ENCODE data around the gene GPR119. TPM values are rescaled to one million over a fixed set of nuclear protein-coding genes. Genes with fewer than 3 reads are reported as not detected.
"Not testable (repeated sequence)": the region's sequence is repeated elsewhere in the genome, so short reads cannot be mapped to it uniquely, and the experiment has no call there.

Gene GPR119
- total RNA-seq, 1 experiment from 2014 or later, result not detected

DNA sequence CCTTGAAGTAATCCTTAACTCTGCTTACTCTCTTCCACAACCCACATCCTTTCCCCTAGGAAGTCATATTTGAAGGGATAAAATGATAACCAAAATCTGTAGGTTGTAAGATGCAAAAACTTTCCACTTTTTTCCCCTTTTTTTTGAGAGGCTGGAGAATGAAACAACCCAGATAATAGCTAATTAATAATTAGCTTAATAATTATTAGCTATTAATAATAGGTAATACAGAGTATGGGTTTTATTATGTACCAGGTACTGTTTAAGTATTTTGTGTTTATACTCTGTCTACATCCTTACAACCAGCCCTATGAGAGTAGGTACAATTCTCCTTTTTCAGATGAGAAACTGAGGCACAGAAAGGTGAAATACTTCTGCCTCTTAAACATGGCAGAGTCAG lies 9.4 kb downstream of the GPR119 start:
- no peak overlapping the region for H3K4me2 ChIP-seq (ENCODE audit: low read length)
- DNase-seq (ENCODE audit: low read depth, low spot score) (no peak), ATAC-seq (no peak)
- RAD21 ChIA-PET (ENCODE audit: low non-redundant PET in 1 of 2, low total read pairs in 2 of 2, uncharacterized antibody in 2 of 2, unreplicated experiment in 2 of 2), result no interaction called here
- no peaks in the 10 kb centered on the region for H4K20me1 ChIP-seq (ENCODE audit: insufficient read depth)
- no peak overlapping the region for H3K27ac ChIP-seq (ENCODE audit: low read depth, low read length)
- no peak overlapping the region for H2AFZ ChIP-seq (ENCODE audit: low read depth, low read length, poor library complexity, severe bottlenecking)
- no peaks in the 10 kb centered on the region for H3K9me3 ChIP-seq (ENCODE audit: control insufficient read depth in 1 of 2, insufficient read depth in 1 of 2, low read depth in 1 of 2, low read length in 2 of 2)
- CTCF ChIA-PET, result no interaction called here
- no peaks in the 10 kb centered on the region for H3K4me1 ChIP-seq (ENCODE audit: control insufficient read depth in 1 of 2, insufficient read depth in 2 of 2, low read length in 2 of 2)
- H3K79me2 ChIP-seq (ENCODE audit: insufficient read depth, low read length), result no peaks in the 10 kb centered on the region
- no peak overlapping the region for H3K4me3 ChIP-seq (replicated peaks in 1 of 2; ENCODE audit: low read depth in 1 of 2, low read length in 2 of 2)
- POLR2A ChIA-PET, result no interaction called here
- H3K9ac ChIP-seq (ENCODE audit: low read length), result no peak overlapping the region
- H3K36me3 ChIP-seq (ENCODE audit: control insufficient read depth in 1 of 2, insufficient read depth in 2 of 2, low read length in 2 of 2), result no peaks in the 10 kb centered on the region
- no peaks in the 10 kb centered on the region for H3K9me2 ChIP-seq (ENCODE audit: insufficient read depth)
- TF ChIP-seq TCF7L2 (IDR thresholded peaks at IDR 0.05; ENCODE audit: borderline replicate concordance, extremely low read depth, insufficient read depth, insufficient read length) (no peak), FOSL1 (IDR thresholded peaks at IDR 0.05; ENCODE audit: low read depth) (no peak), YY1 (IDR thresholded peaks at IDR 0.05; ENCODE audit: extremely low read depth, insufficient replicate concordance, low read depth, low read length) (no peak), POLR2AphosphoS5 (IDR thresholded peaks at IDR 0.05; ENCODE audit: low read depth, low read length) (no peak), ELF1 (IDR thresholded peaks at IDR 0.05; ENCODE audit: borderline replicate concordance, low read depth) (no peak), EZH2 (IDR thresholded peaks at IDR 0.05) (no peak), ZFX (IDR thresholded peaks at IDR 0.05) (no peak), SIN3A (IDR thresholded peaks at IDR 0.05; ENCODE audit: low read depth) (no peak), EZH2phosphoT487 (IDR thresholded peaks at IDR 0.05; ENCODE audit: borderline replicate concordance) (no peak)
- TF ChIP-seq, protein P1, sequence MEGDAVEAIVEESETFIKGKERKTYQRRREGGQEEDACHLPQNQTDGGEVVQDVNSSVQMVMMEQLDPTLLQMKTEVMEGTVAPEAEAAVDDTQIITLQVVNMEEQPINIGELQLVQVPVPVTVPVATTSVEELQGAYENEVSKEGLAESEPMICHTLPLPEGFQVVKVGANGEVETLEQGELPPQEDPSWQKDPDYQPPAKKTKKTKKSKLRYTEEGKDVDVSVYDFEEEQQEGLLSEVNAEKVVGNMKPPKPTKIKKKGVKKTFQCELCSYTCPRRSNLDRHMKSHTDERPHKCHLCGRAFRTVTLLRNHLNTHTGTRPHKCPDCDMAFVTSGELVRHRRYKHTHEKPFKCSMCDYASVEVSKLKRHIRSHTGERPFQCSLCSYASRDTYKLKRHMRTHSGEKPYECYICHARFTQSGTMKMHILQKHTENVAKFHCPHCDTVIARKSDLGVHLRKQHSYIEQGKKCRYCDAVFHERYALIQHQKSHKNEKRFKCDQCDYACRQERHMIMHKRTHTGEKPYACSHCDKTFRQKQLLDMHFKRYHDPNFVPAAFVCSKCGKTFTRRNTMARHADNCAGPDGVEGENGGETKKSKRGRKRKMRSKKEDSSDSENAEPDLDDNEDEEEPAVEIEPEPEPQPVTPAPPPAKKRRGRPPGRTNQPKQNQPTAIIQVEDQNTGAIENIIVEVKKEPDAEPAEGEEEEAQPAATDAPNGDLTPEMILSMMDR (IDR thresholded peaks at IDR 0.05 in 2 of 3, conservative IDR thresholded peaks at IDR 0.05 in 1 of 3; ENCODE audit: borderline replicate concordance in 1 of 3, insufficient read depth in 1 of 3, low read depth in 2 of 3, low read length in 2 of 3), result no peak
- TF ChIP-seq, protein P2, sequence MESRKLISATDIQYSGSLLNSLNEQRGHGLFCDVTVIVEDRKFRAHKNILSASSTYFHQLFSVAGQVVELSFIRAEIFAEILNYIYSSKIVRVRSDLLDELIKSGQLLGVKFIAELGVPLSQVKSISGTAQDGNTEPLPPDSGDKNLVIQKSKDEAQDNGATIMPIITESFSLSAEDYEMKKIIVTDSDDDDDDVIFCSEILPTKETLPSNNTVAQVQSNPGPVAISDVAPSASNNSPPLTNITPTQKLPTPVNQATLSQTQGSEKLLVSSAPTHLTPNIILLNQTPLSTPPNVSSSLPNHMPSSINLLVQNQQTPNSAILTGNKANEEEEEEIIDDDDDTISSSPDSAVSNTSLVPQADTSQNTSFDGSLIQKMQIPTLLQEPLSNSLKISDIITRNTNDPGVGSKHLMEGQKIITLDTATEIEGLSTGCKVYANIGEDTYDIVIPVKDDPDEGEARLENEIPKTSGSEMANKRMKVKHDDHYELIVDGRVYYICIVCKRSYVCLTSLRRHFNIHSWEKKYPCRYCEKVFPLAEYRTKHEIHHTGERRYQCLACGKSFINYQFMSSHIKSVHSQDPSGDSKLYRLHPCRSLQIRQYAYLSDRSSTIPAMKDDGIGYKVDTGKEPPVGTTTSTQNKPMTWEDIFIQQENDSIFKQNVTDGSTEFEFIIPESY (IDR thresholded peaks at IDR 0.05; ENCODE audit: extremely low read depth, insufficient replicate concordance, low read length), result no peak
- intact Hi-C loops (cut with micrococcal nuclease), result no loop called here
- no peaks in the 10 kb centered on the region for H3K27me3 ChIP-seq (ENCODE audit: insufficient read depth, low read length)
- BruUV-seq (replicated peaks), result no TSS peak

DNA sequence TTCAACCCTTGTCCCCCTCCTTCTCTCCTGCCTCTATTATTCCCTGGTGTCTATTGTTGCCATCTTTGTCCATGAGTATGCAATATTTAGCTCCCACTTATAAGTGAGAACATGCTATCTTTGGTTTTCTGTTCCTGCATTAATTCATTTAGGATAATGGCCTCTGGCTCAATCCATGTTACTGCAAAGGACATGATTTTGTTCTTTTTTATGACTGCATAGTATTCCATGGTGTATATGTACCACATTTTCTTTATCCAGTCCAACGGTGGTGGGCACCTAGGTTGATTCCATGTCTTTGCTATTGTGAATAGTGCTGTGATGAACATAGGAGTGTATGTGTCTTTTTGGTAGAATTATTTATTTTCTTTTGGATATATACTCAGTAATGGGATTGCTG lies 33.4 kb downstream of the GPR119 start:
- DNase-seq (ENCODE audit: low read depth, low spot score); H3K27ac ChIP-seq (ENCODE audit: low read depth, low read length); CTCF ChIA-PET; H3K4me3 ChIP-seq (replicated peaks in 1 of 2; ENCODE audit: low read depth in 1 of 2, low read length in 2 of 2); H3K4me1 ChIP-seq (ENCODE audit: control insufficient read depth in 1 of 2, insufficient read depth in 2 of 2, low read length in 2 of 2); ATAC-seq; RAD21 ChIA-PET (ENCODE audit: low non-redundant PET in 1 of 2, low total read pairs in 2 of 2, uncharacterized antibody in 2 of 2, unreplicated experiment in 2 of 2); H3K9me2 ChIP-seq (ENCODE audit: insufficient read depth); intact Hi-C loops (cut with micrococcal nuclease); H3K4me2 ChIP-seq (ENCODE audit: low read length); POLR2A ChIA-PET; H3K36me3 ChIP-seq (ENCODE audit: control insufficient read depth in 1 of 2, insufficient read depth in 2 of 2, low read length in 2 of 2); H3K9ac ChIP-seq (ENCODE audit: low read length); H3K79me2 ChIP-seq (ENCODE audit: insufficient read depth, low read length); H4K20me1 ChIP-seq (ENCODE audit: insufficient read depth); H3K9me3 ChIP-seq (ENCODE audit: control insufficient read depth in 1 of 2, insufficient read depth in 1 of 2, low read depth in 1 of 2, low read length in 2 of 2); H3K27me3 ChIP-seq (ENCODE audit: insufficient read depth, low read length); BruUV-seq (replicated peaks); H2AFZ ChIP-seq (ENCODE audit: low read depth, low read length, poor library complexity, severe bottlenecking): not testable (repeated sequence)
